IPS-11a (cell line): Measurements from ENCODE around the gene FNDC11.

Experiments used
- H3K4me3 ChIP-seq: one replicate; pipeline ENCODE4 v1.5.1; 2013; ENCODE audit warnings: low read depth, low read length, control low read depth

FNDC11 gene

DNA sequence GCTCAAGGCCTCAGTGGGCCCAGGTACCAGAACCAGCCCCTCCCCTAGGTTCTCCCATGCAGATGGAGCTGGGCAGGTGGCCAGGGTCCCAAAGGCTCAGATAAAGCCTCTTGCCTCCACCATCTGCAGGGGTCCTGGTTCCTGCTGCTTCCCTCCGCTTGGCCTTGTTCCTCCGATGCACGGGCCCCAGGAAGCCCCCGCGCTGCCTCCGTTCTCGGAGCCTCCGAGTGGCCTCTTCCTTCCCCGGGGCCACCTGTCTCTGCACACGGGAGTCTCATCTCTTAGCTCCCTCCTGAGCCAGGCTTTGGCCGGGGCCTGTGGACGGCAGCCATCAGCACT is 14.9 kb upstream of the FNDC11 start:
- H3K4me3 ChIP-seq = no peak overlapping the region

DNA sequence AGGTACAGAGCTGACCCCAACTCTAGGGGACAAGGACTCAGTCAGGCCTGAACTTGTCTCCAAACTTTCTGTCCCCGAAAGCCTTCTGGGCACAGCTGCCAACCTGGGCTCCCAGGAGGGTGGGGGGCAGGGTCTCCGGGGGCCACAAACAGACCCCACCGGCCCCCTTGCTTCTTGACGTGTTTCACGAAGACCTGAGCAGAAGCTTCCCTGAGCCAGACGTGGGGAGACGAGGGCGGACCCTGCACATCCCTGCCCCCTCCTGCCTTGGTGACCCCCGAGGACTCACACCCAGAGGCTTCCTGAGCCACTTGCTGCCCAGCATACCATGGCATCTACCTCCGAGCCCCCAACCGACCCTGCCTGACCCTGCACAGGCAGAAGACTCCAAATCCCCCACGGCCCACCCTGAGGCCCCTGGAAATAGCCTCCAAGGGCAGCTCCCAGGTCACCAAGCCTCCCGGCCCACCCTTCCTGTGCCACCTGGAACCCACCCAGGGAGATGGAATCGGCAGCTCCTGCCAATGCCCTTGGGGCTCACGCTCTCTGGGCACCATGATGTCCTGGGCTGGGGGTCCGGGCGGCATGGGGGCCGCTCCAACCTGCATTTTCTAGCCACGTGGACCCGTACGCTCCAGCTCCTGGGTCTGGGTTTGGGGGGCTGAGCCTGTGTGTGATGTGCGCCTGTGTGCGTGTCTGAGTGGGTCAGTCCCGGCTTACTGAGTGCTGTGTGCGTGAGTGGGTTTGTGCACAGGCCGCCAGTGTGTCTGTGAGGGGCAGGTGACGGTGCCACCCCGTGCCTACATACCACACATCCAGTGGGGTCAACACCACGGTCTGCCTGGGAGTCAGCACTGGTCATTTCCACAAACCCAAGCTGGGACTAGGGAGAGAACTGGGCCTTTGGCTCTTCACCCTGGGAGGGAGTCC is 14.3 kb upstream of the FNDC11 start:
- H3K4me3 ChIP-seq = no peak overlapping the region

DNA sequence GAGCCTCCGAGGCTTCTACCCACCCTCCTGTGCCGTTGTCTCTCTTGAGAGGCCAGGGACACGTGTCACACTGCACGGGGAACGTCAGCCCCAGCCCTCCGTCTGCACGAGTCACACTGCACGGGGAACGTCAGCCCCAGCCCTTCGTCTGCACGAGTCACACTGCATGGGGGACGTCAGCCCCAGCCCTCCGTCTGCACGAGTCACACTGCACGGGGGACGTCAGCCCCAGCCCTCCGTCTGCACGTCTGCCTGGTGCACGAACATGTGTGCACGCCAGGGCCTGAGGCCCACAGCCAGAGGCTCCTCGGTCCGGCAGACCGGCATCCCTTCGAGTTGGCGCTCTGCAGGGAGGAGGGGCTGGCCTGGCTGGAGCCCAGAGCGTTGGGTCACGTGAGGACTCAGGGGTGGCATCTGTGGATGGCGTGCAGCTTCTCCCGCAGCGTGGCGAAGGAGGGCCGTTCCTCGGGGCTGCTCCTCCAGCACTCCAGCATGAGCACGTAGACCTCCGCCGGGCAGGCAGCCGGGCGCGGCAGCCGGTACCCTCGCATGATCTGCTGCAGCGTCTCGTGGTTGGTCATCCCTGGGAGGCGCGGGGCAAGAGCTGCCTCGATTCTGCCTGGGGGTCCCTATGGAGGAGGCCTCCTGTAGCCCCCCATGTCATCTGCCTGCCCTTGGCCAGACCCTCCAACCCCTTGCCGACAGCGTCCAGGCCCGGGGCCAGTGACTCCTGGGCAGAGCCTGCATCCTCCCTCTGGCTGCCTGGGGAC is 13.4 kb upstream of the FNDC11 start:
- no peak overlapping the region for H3K4me3 ChIP-seq

DNA sequence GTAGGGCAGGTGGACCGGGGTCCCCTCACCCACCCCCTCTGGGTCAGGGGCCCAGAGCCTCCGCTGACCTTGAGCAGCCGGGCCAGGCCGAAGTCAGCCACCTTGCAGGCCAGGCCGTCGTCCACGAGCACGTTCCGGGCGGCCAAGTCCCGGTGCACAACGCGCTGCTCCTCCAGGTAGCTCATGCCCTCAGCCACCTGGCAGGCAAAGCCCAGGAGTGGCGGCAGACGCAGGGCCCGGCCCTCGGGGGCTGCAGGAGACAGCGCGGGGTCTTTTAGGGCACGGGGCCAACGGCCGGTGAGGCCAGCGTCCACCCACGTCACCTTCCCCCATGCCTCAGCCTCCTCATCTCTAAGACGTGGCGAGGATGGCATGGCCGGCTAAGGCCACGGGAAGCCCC is 12.6 kb upstream of the FNDC11 start:
- H3K4me3 ChIP-seq = no peak overlapping the region

DNA sequence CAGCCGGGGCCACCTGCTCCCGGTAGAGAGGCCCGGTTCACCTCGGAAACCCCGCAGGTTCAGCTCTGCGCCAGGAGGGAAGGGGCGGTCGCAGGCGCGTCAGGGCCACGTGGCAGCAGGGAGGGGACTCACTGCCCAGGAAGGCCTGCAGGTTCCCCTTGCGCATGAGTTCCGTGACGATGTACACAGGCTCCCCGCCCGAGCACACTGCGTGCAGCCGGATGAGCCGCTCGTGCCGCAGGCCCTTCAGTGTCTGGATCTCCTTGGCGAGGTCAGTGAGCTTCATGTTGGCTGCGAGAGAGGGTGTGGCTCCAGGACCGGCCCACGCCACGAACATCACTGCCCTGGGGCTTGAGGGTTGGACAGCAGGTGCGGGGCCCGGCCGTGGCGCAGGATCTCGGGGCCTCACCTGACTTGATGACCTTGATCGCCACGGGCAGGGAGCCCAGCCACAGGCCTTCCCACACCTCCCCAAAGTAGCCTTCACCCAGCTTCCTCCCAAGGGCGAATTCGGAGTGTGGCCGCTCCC is 11.9 kb upstream of the FNDC11 start:
- H3K4me3 ChIP-seq = no peak overlapping the region

DNA sequence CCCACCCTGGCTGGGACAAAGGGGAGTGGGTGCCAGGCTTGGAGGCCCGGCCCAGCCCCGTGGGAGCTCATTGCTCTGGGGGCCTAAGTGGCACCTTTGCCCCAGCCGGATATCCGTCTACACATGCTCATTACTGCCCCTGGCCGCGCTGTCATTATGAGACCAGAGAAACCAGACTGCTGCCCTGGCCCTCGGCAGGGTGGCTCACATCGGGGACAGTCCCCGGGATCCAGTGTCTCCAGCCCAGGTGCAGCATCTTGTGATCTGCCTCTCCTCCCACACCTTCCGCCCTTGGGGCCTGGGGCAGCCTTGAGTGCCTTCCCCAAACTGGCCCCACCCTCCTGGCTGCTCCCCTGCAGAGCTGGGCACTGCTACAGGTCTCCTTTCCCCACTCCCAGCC is 11.3 kb upstream of the FNDC11 start:
- H3K4me3 ChIP-seq = no peak overlapping the region

DNA sequence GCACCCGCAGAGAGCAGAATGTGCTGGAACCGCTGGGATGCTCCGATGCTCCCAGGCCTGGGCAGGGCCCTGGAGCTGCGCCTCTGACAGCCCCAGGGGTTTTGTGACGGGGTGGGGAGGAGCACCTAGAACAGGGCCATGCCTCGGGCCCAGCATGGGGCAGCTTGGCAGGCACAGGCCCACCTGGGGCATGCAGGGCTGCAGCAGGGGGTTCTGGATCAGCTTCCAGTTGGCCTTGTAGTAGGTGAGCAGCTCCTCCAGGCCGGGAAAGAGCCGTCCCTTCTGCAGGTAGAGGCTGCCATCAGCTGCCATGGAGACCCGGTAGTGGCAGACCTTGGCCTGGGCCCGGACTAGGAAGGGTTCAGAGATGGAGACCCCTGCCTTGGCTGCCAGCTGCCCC is 10.8 kb upstream of the FNDC11 start:
- H3K4me3 ChIP-seq = no peak overlapping the region

DNA sequence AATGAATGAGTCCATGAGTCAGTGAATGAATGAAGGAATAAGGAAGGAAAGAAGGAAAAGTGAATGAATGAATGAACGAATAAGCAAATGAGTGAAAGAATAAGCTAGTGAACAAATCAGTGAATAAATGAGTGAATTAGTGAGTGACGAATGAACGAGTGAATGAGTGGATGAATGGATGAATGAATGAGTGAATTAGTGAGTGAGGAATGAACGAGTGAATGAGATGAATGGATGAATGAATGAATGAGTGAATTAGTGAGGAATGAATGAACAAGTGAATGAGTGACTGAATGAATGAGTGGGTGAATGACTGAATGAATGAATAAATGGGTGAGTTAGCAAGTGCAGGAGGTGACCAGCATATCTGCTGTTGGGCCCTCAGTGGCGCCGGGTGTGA is 10.2 kb upstream of the FNDC11 start:
- H3K4me3 ChIP-seq = no peak overlapping the region

DNA sequence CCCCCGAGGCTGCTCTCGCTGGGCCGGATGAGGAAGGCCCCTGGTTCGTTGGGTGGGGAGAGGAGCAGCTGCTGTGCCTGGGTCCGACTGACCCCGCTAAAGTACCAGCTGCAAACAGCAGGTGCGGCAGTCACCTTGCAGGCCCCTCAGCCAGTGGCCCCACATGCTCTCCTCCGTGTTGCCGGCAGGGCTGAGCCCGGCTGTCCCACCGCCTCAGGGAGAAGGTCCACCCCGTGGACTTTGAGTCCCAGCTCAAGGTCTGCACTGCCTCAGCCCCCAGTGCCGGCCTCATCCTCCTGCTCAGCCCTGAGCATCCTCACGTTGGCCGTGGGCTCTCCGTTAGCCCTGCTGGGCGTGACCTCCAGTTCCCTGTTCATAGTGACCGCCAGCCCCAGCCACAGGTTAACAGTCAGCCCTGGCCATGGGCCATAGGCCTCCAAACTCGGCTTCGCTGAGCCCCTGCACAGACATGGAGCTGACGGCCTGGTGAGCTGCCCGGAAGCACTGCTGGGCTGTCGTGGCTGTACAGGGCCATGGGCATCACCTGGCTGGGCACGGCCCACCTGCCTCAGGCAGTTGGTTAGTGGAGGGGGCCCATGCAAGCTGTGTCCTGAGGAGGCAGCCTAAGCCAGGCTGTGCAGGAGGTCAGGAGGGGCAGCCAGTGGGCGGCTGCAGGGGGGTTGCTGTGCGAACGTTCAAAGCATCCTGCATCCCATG is 9.6 kb upstream of the FNDC11 start:
- H3K4me3 ChIP-seq = no peak overlapping the region

DNA sequence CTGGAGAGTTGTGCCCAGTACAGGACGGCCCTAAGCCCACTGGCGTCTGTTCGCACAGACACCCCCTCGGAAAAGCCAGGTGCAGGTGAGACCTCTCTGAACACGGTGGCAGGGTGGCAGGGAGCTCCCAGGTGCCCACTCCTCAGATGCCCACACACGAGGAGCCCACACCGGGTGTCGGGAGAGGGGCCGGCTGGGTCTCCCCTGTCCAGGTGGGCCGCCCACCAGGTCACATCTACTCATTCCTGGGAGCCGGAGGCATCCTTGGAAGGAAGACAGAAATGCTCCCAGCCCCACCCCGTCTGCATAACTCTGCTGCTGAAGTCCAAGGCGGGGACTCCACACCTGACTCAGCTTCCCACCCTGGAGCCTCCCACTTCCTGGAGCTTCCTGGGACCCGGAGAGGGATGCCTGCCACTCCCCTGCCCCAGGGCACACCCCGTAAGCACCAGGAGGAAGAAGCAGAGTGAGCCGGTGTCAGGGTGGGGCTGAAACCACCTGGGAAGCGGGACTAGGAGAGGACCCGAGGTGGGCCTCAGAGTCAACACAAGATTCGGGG is 8.9 kb upstream of the FNDC11 start:
- H3K4me3 ChIP-seq = no peak overlapping the region

DNA sequence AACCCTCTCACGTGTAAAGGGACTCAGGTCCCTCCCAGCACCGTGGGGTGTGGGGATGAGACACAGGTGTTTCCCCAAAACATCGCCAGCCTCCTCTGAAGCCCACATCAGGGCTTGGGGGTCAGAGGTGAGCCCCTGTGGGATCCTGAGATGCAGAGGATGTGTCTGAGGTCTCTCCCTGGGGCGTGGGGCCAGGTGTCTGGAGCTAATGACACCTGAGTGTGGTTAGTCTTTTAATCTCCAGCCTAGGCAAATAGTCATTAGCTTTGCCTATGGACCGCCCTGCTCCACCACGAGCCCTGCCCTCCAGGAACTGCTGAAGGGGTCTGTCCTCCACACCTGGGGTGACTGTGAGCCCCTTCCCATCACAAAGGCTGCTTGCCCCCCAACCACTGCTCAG is 8.1 kb upstream of the FNDC11 start:
- H3K4me3 ChIP-seq = no peak overlapping the region

DNA sequence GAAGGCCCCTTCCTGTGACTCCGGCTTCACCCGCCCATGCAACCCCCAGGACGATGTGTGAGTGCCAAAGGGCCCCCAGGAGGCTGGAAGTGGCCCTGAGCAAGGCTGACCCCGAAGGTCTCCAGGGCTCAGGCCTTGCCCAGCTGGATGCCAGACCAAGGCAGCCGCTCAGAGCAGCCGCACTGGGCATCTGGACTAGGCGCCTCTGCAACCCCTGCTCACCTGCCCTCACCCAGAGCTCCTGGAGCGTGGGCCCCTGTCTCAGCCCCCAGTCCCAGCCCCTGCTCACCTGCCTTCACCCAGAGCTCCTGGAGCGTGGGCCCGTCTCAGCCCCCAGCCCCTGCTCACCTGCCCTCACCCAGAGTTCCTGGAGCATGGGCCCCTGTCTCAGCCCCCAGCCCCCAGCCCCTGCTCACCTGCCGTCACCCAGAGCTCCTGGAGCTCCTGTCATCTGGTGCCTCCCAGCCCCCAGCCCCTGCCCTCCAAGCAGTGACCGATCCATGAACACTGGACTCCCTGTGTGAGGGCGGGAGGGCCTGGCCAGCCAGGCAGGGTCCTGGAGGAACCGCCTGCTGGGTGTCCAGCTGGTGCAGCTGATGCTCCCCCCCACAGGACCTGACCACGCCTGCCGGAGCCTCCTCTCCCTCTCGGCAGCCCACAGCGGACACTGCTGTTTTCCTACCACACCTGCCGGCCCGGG is 7.6 kb upstream of the FNDC11 start:
- H3K4me3 ChIP-seq = no peak overlapping the region

DNA sequence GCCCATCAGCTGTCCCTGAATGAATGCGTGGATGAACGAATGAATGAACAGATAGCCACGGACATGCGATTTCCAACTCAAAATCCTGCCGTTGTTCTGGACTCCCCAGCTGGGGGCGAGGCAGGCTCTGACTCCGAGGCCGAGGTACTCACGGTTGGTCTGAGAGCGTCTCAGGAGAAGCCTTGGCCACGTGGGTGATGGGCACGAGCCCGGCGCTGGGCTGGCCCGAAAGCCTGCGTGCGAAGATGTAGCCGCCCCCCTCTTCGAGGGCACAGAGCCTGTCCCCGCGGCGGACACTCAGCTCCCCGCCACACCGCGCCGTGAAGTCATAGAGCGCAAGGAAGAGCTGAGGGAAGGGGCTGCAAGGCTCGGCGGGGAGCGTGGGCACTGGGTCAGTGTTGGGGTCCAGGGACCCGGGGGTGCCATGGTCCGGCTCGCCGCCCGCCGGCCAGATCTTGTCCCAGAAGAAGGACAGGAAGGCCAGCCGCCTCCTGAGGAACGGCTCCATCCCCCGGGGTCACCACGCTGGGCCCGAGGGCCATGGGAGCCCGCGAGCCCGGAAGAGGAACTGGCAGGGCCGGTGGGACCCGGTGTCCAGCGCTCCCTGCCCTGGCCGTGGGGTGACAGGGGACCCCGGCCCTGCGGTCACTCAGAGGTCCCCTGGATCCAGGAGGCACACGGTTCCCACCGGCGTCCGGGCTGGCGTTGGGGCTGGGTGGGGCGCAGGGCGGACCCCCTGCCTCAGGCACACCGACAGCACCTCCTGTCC is 6.8 kb upstream of the FNDC11 start:
- no peak overlapping the region for H3K4me3 ChIP-seq

DNA sequence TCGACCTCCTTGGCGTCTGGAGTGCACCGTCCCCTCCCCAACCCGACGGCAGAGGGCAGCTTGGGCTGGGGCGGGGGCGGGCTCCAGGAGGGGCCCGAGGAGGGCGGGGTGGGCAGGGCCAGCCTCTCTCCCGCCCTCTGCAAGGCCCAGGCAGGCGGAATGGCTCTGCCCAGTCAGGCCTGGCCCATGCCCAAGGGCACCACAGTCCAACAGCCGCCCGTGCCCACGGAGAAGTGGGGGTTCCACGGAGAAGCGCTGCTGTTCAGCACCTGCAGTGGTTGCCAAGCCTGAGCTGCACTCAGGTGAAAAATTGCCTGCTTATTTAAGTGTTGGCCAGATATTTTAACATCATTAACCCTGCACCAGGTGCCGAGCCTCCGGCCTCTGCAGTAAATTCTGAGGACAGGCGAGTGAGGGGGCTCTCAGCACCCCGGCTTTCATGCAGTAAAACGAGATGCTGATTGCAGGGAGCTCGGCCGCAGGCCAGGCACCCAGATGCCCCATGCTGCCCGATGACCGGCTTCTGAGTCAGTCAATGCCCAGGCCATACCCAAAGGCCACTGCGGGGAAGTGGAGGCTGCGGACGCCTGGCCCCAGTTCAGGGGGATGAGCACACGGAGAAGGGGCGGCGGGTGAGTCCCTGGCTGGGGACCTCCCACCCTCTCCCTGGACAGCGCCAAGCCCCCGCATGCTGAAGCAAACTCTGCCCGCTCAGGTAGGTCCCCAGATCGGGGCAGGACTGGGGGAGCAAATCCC is 6.1 kb upstream of the FNDC11 start, which contains the start of gene SRMS:
SRMS (minus strand) TSS at position 25 of the 756 bp plus-strand sequence. CDS start 286 bp downstream, outside the sequence.
- H3K4me3 ChIP-seq = no peak within 1 kb of the TSS

DNA sequence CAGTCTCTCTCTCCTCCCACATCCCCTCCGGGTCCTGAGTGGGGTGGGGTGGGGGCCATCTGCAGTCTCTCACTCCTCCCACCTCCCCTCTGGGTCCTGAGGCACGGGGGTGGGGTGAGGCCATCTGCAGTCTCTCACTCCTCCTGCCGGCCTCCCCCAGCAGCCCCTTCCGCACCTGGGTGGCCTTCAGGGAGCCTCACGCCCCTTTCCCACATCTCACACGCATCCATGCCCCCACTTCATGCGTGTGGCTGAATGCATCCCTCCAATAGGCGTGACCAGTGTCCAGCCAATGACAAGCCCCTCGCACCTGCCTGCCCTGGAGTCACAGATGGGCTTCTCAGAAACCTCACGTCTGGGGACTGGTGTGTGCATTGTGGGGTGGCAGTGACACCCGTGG is 5.4 kb upstream of the FNDC11 start:
- no peak overlapping the region for H3K4me3 ChIP-seq

DNA sequence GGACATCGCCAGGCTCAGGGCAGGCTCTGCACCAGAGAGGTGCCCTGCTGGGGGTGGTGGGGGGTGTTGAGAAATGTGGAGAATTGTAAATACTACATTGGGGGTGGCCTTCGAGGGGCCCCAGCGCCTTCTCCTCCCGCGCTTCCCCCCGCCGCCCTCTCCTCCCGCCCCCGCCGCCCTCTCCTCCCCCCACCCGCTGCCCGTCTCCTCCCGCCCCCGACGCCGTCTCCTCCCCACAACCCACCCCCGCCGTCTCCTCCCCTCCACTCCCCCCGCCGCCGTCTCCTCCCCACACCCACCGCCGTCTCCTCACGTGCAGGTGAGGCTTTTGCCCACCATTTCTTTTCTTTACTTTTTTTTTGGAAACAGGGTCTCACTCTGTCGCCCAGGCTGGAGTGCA is 4.9 kb upstream of the FNDC11 start:
- H3K4me3 ChIP-seq = no peak overlapping the region

DNA sequence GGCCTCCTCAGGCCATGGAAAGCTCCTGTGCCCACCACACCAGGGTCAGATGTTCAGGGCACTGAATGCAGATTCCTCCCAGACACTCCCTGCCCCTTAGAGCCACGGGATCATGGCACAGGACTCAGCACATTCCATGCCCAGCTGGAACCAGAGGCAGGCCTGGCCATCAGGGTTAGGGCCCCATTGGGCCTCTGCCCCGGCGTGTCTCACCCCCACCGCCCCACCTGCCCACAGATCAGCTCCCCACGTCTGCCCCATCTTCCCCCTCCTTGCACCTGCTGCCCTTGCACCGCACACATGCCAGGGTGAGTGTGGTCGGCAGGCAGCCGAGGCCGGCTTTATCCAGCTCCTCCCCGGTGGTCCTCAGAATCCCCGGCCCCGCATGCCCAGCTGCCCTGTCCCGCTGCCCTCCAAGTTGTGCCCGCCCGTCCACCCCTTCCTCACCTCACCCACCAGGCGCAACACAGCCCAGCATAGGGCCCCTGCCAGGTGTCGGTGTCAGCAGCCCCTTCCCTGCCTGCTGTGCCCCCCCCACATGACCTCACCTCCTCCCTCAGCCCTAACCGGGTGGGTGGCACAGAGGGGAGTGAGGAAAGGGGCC is 4.2 kb upstream of the FNDC11 start:
- H3K4me3 ChIP-seq = no peak overlapping the region

DNA sequence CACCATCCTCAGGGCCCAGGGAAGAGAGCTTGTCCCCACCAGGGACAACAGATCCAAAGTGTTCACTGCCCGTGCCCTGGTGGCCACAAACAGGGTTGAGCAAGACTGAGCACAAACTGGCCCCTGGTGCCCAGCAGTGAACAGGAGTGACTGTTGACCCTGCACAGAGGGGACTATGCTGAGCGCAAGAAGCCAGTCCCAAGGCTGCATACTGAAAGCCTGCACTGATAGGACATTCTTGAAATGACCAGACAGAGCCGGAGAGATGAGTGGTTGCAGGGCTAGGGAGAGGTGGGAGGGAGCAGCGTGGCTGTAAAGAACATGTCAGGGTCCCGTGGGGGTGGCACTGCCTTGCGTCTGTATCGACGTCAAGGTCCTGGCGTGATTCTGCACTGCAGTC is 2.9 kb upstream of the FNDC11 start:
- no peak overlapping the region for H3K4me3 ChIP-seq
